Vagina (tissue), 2 donors: ENCODE measurements around the gene CSRNP2.

ENCODE experiments used
- POLR2AphosphoS5 ChIP-seq, 2 donors: sonication (generic); formaldehyde crosslinking; IDR thresholded peaks; one replicate each; pipeline ENCODE4 v1.9.0; 2017; ENCODE audit warnings: antibody characterized with exemption in 2 of 2, mild to moderate bottlenecking in 2 of 2, low read depth in 1 of 2; ENCODE audit not compliant: insufficient read depth in 1 of 2
- TF ChIP-seq, protein P1 (sequence below), 3 experiments: fragments of 450-650 bp in 2 of 3; fragments of 200-600 bp in 1 of 3; sonication (generic) in 1 of 3; IDR thresholded peaks; one replicate each; pipeline ENCODE4 v1.5.1; 2017 to 2019; ENCODE audit warnings: antibody characterized with exemption in 3 of 3, mild to moderate bottlenecking in 2 of 3, moderate library complexity in 2 of 3

DNA sequence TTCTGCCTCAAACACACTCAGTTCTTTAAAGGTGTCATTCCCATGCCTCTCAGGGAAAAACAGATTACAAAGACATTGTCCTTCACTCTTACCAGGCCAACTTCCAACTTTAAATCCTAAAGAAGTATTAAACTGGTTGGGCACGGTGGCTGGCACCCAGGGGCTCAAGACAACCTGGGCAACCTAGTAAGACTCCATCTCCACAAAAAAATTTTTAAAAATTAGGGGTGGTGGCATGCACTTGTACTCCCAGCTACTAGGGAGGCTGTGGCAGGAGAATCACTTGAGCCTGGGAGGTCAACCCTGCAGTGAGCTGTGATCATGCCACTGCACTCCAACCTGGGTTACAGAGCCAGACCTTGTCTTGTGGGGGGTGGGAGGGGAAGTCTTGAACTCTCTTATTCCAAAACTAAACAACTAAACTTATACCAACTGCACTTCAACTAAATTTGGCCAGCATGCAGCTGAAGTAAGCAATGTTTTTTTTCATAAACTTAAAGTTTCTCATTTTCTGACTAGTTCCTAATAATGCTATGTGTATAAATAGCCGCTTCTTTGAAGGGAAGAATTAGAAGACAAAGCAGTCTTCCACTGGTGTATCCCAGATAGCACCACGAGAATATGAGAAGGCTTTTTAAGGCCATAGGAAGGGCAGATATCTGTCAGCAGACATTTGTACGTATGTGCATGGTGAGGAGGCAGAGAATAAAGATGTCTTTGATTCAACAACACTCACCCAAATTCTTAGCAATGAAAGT is 59.6 kb downstream of the CSRNP2 start:
- TF ChIP-seq, protein P1, sequence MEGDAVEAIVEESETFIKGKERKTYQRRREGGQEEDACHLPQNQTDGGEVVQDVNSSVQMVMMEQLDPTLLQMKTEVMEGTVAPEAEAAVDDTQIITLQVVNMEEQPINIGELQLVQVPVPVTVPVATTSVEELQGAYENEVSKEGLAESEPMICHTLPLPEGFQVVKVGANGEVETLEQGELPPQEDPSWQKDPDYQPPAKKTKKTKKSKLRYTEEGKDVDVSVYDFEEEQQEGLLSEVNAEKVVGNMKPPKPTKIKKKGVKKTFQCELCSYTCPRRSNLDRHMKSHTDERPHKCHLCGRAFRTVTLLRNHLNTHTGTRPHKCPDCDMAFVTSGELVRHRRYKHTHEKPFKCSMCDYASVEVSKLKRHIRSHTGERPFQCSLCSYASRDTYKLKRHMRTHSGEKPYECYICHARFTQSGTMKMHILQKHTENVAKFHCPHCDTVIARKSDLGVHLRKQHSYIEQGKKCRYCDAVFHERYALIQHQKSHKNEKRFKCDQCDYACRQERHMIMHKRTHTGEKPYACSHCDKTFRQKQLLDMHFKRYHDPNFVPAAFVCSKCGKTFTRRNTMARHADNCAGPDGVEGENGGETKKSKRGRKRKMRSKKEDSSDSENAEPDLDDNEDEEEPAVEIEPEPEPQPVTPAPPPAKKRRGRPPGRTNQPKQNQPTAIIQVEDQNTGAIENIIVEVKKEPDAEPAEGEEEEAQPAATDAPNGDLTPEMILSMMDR (IDR thresholded peaks at IDR 0.05) = no peak
- TF ChIP-seq POLR2AphosphoS5 (IDR thresholded peaks at IDR 0.05; ENCODE audit: insufficient read depth in 1 of 2, low read depth in 1 of 2) = no peak
